BLaER1 (cell line): Measurements from ENCODE around the gene SLC27A6.

Experiments
- H3K27ac ChIP-seq: shearing (Covaris generic); formaldehyde crosslinking; 2 replicates; pipeline ENCODE4 v1.8.1; 2022
- H3K27me3 ChIP-seq: shearing (Covaris generic); formaldehyde crosslinking; 2 replicates; pipeline ENCODE4 v1.8.1; 2022
- H3K36me3 ChIP-seq: shearing (Covaris generic); formaldehyde crosslinking; 2 replicates; pipeline ENCODE4 v1.8.1; 2022
- H3K4me1 ChIP-seq: shearing (Covaris generic); formaldehyde crosslinking; 2 replicates; pipeline ENCODE4 v1.8.1; 2022
- H3K4me2 ChIP-seq: shearing (Covaris generic); formaldehyde crosslinking; 2 replicates; pipeline ENCODE4 v1.8.1; 2022
- H3K4me3 ChIP-seq: shearing (Covaris generic); formaldehyde crosslinking; 2 replicates; pipeline ENCODE4 v1.8.1; 2022
- H3K9ac ChIP-seq: shearing (Covaris generic); formaldehyde crosslinking; 2 replicates; pipeline ENCODE4 v1.8.1; 2022
- H3K9me3 ChIP-seq: shearing (Covaris generic); formaldehyde crosslinking; 2 replicates; pipeline ENCODE4 v1.8.1; 2022
- H4K20me1 ChIP-seq: shearing (Covaris generic); formaldehyde crosslinking; 2 replicates; pipeline ENCODE4 v1.8.1; 2022
- Cebpa-rat ChIP-seq: shearing (Covaris generic); IDR thresholded peaks from 2 replicates; pipeline ENCODE4 v1.8.1; 2022

The SLC27A6 gene

GRCh38 chr5:129057329-129057728 is 92.0 kb downstream of the SLC27A6 start:
- no peak for TF ChIP-seq Cebpa-rat
- Histone ChIP-seq H3K9me3 (peaks cover 4% of the 10 kb centered on the region; the same call in 1 of the 2 replicates), H3K27ac (no peak overlapping the region), H3K36me3 (no peaks in the 10 kb centered on the region), H4K20me1 (no peaks in the 10 kb centered on the region), H3K4me1 (no peaks in the 10 kb centered on the region), H3K27me3 (no peaks in the 10 kb centered on the region), H3K4me2 (no peak overlapping the region), H3K9ac (no peak overlapping the region), H3K4me3 (no peak overlapping the region)

GRCh38 chr5:129061849-129062248 is 96.6 kb downstream of the SLC27A6 start:
- TF ChIP-seq Cebpa-rat, result no peak
- no peaks in the 10 kb centered on the region for H3K27me3 ChIP-seq
- H3K27ac ChIP-seq, result no peak overlapping the region
- no peaks in the 10 kb centered on the region for H3K4me1 ChIP-seq
- no peaks in the 10 kb centered on the region for H3K36me3 ChIP-seq
- H3K9me3 ChIP-seq, result peaks cover 4% of the 10 kb centered on the region; the same call in 1 of the 2 replicates
- H3K9ac ChIP-seq, result no peak overlapping the region
- H3K4me3 ChIP-seq, result no peak overlapping the region
- no peaks in the 10 kb centered on the region for H4K20me1 ChIP-seq
- no peak overlapping the region for H3K4me2 ChIP-seq

- TF ChIP-seq Cebpa-rat, result no peak
- Histone ChIP-seq H3K4me3 (no peak overlapping the region), H3K4me2 (no peak overlapping the region), H3K9me3 (no peaks in the 10 kb centered on the region), H3K27ac (no peak overlapping the region), H4K20me1 (no peaks in the 10 kb centered on the region), H3K4me1 (no peaks in the 10 kb centered on the region), H3K27me3 (no peaks in the 10 kb centered on the region), H3K9ac (no peak overlapping the region), H3K36me3 (no peaks in the 10 kb centered on the region)
These were observed 98.3 kb downstream of the SLC27A6 start for GRCh38 chr5:129063483-129064113.

- H3K36me3 ChIP-seq, result no peaks in the 10 kb centered on the region
- no peaks in the 10 kb centered on the region for H4K20me1 ChIP-seq
- no peaks in the 10 kb centered on the region for H3K4me1 ChIP-seq
- no peaks in the 10 kb centered on the region for H3K27me3 ChIP-seq
- no peak overlapping the region for H3K27ac ChIP-seq
- no peak overlapping the region for H3K4me3 ChIP-seq
- no peak for TF ChIP-seq Cebpa-rat
- H3K9me3 ChIP-seq, result no peaks in the 10 kb centered on the region
- H3K4me2 ChIP-seq, result no peak overlapping the region
- H3K9ac ChIP-seq, result no peak overlapping the region
These were observed 100.4 kb downstream of the SLC27A6 start for GRCh38 chr5:129065721-129066120.

GRCh38 chr5:129067745-129068144 is 102.5 kb downstream of the SLC27A6 start:
- H3K27ac ChIP-seq, result no peak overlapping the region
- H3K4me3 ChIP-seq, result no peak overlapping the region
- H3K9ac ChIP-seq, result no peak overlapping the region
- no peaks in the 10 kb centered on the region for H3K27me3 ChIP-seq
- no peak for TF ChIP-seq Cebpa-rat
- no peaks in the 10 kb centered on the region for H4K20me1 ChIP-seq
- H3K4me1 ChIP-seq, result no peaks in the 10 kb centered on the region
- H3K4me2 ChIP-seq, result no peak overlapping the region
- H3K36me3 ChIP-seq, result no peaks in the 10 kb centered on the region
- no peaks in the 10 kb centered on the region for H3K9me3 ChIP-seq

GRCh38 chr5:129069292-129069691 is 104.0 kb downstream of the SLC27A6 start:
- Histone ChIP-seq H3K4me3 (no peak overlapping the region), H3K9ac (no peak overlapping the region), H3K4me1 (no peaks in the 10 kb centered on the region), H3K27me3 (no peaks in the 10 kb centered on the region), H3K9me3 (no peaks in the 10 kb centered on the region), H3K27ac (no peak overlapping the region), H3K4me2 (no peak overlapping the region), H4K20me1 (no peaks in the 10 kb centered on the region), H3K36me3 (no peaks in the 10 kb centered on the region)
- no peak for TF ChIP-seq Cebpa-rat

- no peak overlapping the region for H3K9ac ChIP-seq
- H3K4me1 ChIP-seq, result no peaks in the 10 kb centered on the region
- H3K4me2 ChIP-seq, result no peak overlapping the region
- no peaks in the 10 kb centered on the region for H3K36me3 ChIP-seq
- H4K20me1 ChIP-seq, result no peaks in the 10 kb centered on the region
- TF ChIP-seq Cebpa-rat, result no peak
- H3K27ac ChIP-seq, result no peak overlapping the region
- H3K9me3 ChIP-seq, result no peaks in the 10 kb centered on the region
- no peak overlapping the region for H3K4me3 ChIP-seq
- no peaks in the 10 kb centered on the region for H3K27me3 ChIP-seq
These were observed 107.8 kb downstream of the SLC27A6 start for GRCh38 chr5:129073111-129073510.

GRCh38 chr5:129074903-129075302 is 109.6 kb downstream of the SLC27A6 start:
- Histone ChIP-seq H3K4me1 (no peaks in the 10 kb centered on the region), H4K20me1 (no peaks in the 10 kb centered on the region), H3K27me3 (no peaks in the 10 kb centered on the region), H3K9me3 (no peaks in the 10 kb centered on the region), H3K36me3 (no peaks in the 10 kb centered on the region), H3K9ac (no peak overlapping the region), H3K4me3 (no peak overlapping the region), H3K27ac (no peak overlapping the region), H3K4me2 (no peak overlapping the region)
- no peak for TF ChIP-seq Cebpa-rat

- H3K27ac ChIP-seq, result no peak overlapping the region
- H3K27me3 ChIP-seq, result no peaks in the 10 kb centered on the region
- H3K4me3 ChIP-seq, result no peak overlapping the region
- no peaks in the 10 kb centered on the region for H3K4me1 ChIP-seq
- no peaks in the 10 kb centered on the region for H3K9me3 ChIP-seq
- no peak for TF ChIP-seq Cebpa-rat
- H3K9ac ChIP-seq, result no peak overlapping the region
- H4K20me1 ChIP-seq, result no peaks in the 10 kb centered on the region
- no peaks in the 10 kb centered on the region for H3K36me3 ChIP-seq
- H3K4me2 ChIP-seq, result no peak overlapping the region
These were observed 112.3 kb downstream of the SLC27A6 start for GRCh38 chr5:129077433-129078075.

GRCh38 chr5:129078247-129078646 is 113.0 kb downstream of the SLC27A6 start:
- Histone ChIP-seq H3K4me2 (no peak overlapping the region), H3K9me3 (no peaks in the 10 kb centered on the region), H3K4me3 (no peak overlapping the region), H3K36me3 (no peaks in the 10 kb centered on the region), H3K9ac (no peak overlapping the region), H3K27me3 (no peaks in the 10 kb centered on the region), H4K20me1 (no peaks in the 10 kb centered on the region), H3K27ac (no peak overlapping the region), H3K4me1 (no peaks in the 10 kb centered on the region)
- TF ChIP-seq Cebpa-rat, result no peak
